Body of pancreas (tissue), 4 donors: ENCODE measurements around the gene RPL10.

Source experiments
- POLR2A ChIP-seq, 3 donors: fragments of 450-650 bp; IDR thresholded peaks; one replicate each; pipeline ENCODE4 v1.6.1; 2016; ENCODE audit warnings: antibody characterized with exemption in 3 of 3, mild to moderate bottlenecking in 2 of 3
- TF ChIP-seq, protein P1 (sequence below), 7 experiments: fragments of 450-650 bp in 4 of 7; fragments of 200-600 bp in 3 of 7; sonication (generic) in 3 of 7; IDR thresholded peaks; one replicate each; pipeline ENCODE4 v1.5.1; 2016 to 2019; ENCODE audit warnings: antibody characterized with exemption in 7 of 7

DNA sequence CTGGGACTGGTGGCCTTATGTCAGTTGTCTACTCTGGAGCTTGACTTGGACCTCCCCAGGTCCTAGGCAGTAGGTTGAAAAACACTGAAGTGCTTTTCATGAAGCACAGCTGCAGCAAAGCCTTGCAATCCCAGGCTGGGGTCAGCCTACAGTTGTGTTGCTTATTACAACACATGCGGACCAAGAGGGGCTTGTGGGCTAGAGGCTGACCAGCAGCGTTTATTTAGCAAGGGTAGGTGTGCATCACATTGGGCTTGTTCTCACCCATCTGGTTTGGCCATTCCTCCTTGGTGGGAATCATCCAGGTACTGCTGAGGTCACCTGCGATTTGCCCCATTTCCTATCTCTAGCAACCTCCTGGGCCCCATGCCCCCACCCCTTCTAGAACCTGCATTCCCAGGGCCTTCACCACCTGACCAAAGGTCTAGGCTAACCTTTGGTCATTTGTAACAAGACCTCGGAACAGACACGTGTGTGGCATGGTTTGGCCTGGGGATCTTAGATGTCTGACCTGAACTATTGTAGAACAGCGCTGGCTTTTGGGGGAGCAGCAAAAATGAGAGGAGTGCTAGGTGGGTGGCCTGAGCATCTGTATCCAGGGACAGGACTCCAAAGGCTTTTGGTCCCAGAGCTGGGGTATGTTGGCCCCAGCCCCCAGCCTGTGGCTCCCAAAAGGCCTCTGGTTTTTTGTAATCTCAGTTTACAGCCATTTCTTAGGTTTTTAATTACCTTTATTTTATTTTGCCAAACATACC lies 3.0 kb downstream of the RPL10 start:
- TF ChIP-seq, protein P1, sequence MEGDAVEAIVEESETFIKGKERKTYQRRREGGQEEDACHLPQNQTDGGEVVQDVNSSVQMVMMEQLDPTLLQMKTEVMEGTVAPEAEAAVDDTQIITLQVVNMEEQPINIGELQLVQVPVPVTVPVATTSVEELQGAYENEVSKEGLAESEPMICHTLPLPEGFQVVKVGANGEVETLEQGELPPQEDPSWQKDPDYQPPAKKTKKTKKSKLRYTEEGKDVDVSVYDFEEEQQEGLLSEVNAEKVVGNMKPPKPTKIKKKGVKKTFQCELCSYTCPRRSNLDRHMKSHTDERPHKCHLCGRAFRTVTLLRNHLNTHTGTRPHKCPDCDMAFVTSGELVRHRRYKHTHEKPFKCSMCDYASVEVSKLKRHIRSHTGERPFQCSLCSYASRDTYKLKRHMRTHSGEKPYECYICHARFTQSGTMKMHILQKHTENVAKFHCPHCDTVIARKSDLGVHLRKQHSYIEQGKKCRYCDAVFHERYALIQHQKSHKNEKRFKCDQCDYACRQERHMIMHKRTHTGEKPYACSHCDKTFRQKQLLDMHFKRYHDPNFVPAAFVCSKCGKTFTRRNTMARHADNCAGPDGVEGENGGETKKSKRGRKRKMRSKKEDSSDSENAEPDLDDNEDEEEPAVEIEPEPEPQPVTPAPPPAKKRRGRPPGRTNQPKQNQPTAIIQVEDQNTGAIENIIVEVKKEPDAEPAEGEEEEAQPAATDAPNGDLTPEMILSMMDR (IDR thresholded peaks at IDR 0.05), result no peak
- peak; percentile 9 to 73 (median 49) for TF ChIP-seq POLR2A (IDR thresholded peaks at IDR 0.05)
